Liver (tissue), 9 donors: ENCODE data around the gene TP53I3. TPM values are rescaled to one million over a fixed set of nuclear protein-coding genes. Genes with fewer than 3 reads are reported as not detected.

Experiments
- DNase-seq: peaks from one replicate; pipeline ENCODE4 v3.0.0-alpha.2; 2017; ENCODE audit warnings: low spot score
- H3K27ac ChIP-seq, 2 donors: one replicate each; pipeline ENCODE4 v1.7.0; 2013; ENCODE audit warnings: inconsistent platforms in 2 of 2, low read length in 2 of 2, control low read depth in 1 of 2, low read depth in 1 of 2, mild to moderate bottlenecking in 1 of 2
- H3K27me3 ChIP-seq, 4 donors: one replicate each; pipeline versions ENCODE4 v1.6.1 to v1.7.0; 2013; ENCODE audit warnings: low read length in 3 of 4, inconsistent platforms in 1 of 4, mild to moderate bottlenecking in 1 of 4, moderate library complexity in 1 of 4; ENCODE audit not compliant: control insufficient read depth in 4 of 4, insufficient read depth in 4 of 4
- H3K36me3 ChIP-seq, 4 donors: one replicate each; pipeline versions ENCODE4 v1.6.1 to v1.7.0; 2013; ENCODE audit warnings: low read length in 3 of 4, mild to moderate bottlenecking in 3 of 4, low read depth in 1 of 4, moderate library complexity in 1 of 4; ENCODE audit not compliant: control insufficient read depth in 4 of 4, insufficient read depth in 3 of 4
- H3K4me1 ChIP-seq, 4 donors: one replicate each; pipeline versions ENCODE4 v1.6.1 to v1.7.0; 2013; ENCODE audit warnings: low read length in 3 of 4, mild to moderate bottlenecking in 3 of 4, moderate library complexity in 1 of 4; ENCODE audit not compliant: control insufficient read depth in 4 of 4, insufficient read depth in 4 of 4
- H3K4me3 ChIP-seq, 3 donors: one replicate each; pipeline versions ENCODE4 v1.6.1 to v1.7.0; 2013; ENCODE audit warnings: low read length in 3 of 3, control low read depth in 1 of 3, low read depth in 1 of 3, mild to moderate bottlenecking in 1 of 3
- H3K9ac ChIP-seq, 2 donors: one replicate each; pipeline ENCODE4 v1.7.0; 2013; ENCODE audit warnings: low read length in 2 of 2, mild to moderate bottlenecking in 2 of 2, moderate library complexity in 2 of 2, control low read depth in 1 of 2, low read depth in 1 of 2
- H3K9me3 ChIP-seq, 4 donors: one replicate each; pipeline versions ENCODE4 v1.6.1 to v1.7.0; 2013; ENCODE audit warnings: low read length in 3 of 4; ENCODE audit not compliant: control insufficient read depth in 4 of 4
- EGR1 ChIP-seq, 2 donors: IDR thresholded peaks; 2 replicates each; pipeline ENCODE4 v1.6.1; 2016 to 2018; ENCODE audit warnings: antibody characterized with exemption in 2 of 2, low read depth in 2 of 2
- FOXA2 ChIP-seq: IDR thresholded peaks from 2 replicates; pipeline ENCODE4 v1.6.1; 2016; ENCODE audit warnings: antibody characterized with exemption
- GABPA ChIP-seq, 2 donors: IDR thresholded peaks in 1 of 2; conservative IDR thresholded peaks in 1 of 2; 2 replicates each; pipeline ENCODE4 v1.6.1; 2016; ENCODE audit warnings: antibody characterized with exemption in 2 of 2, mild to moderate bottlenecking in 1 of 2, moderate library complexity in 1 of 2
- HNF4A ChIP-seq, 2 donors: conservative IDR thresholded peaks; 2 replicates each; pipeline ENCODE4 v1.6.1; 2016; ENCODE audit warnings: antibody characterized with exemption in 2 of 2, mild to moderate bottlenecking in 2 of 2
- HNF4G ChIP-seq: IDR thresholded peaks from 2 replicates; pipeline ENCODE4 v1.6.1; 2016; ENCODE audit warnings: antibody characterized with exemption
- JUND ChIP-seq, 2 donors: IDR thresholded peaks; 2 replicates each; pipeline ENCODE4 v1.6.1; 2016; ENCODE audit warnings: antibody characterized with exemption in 2 of 2
- NR2F2 ChIP-seq: IDR thresholded peaks from 2 replicates; pipeline ENCODE4 v1.6.1; 2016; ENCODE audit warnings: antibody characterized with exemption
- RAD21 ChIP-seq, 2 donors: IDR thresholded peaks; 2 replicates each; pipeline ENCODE4 v1.6.1; 2016; ENCODE audit warnings: antibody characterized with exemption in 2 of 2, mild to moderate bottlenecking in 2 of 2
- RXRA ChIP-seq, 2 donors: IDR thresholded peaks; 2 replicates each; pipeline ENCODE4 v1.6.1; 2017 to 2018; ENCODE audit warnings: antibody characterized with exemption in 2 of 2, mild to moderate bottlenecking in 1 of 2
- SP1 ChIP-seq: IDR thresholded peaks from 2 replicates; pipeline ENCODE4 v1.6.1; 2018; ENCODE audit warnings: antibody characterized with exemption, mild to moderate bottlenecking
- YY1 ChIP-seq: IDR thresholded peaks from 2 replicates; pipeline ENCODE4 v1.6.1; 2016; ENCODE audit warnings: antibody characterized with exemption, mild to moderate bottlenecking
- WGBS: extraction: QIAGEN DNeasy Blood & Tissue Kit; methylation state at CpG from one replicate; pipeline ENCODE4 v1.1.7; 2013; 5-methylcytosine and 5-hydroxymethylcytosine counted together
- polyA plus RNA-seq, 2 donors: library from polyadenylated mRNA; stranded (reverse) in 1 of 2; unstranded in 1 of 2; fragments of 200-250 nt in 1 of 2; fragments of >200 nt in 1 of 2; fragmentation: Nextera tagmentation in 1 of 2; extraction: Ambion mirVana in 1 of 2; gene quantifications; one replicate each; pipeline versions ENCODE4 v1.2.1 to v1.2.3, GENCODE V29; 2013 to 2015
- total RNA-seq, 2 donors: library from RNA; depleted of rRNA; stranded (reverse); fragments of >200 nt; gene quantifications; one replicate each; pipeline ENCODE4 v1.2.3, GENCODE V29; 2014
- TF ChIP-seq, protein P1 (sequence below): fragments of 150-350 bp; IDR thresholded peaks from 2 replicates; pipeline ENCODE4 v1.5.1; 2017; ENCODE audit warnings: improper control_type of control experiment, low read depth, low read length; ENCODE audit not compliant: missing input control
- TF ChIP-seq, protein P2 (sequence below): IDR thresholded peaks from 2 replicates; pipeline ENCODE4 v1.6.1; 2016; ENCODE audit warnings: antibody characterized with exemption
- TF ChIP-seq, protein P3 (sequence below): IDR thresholded peaks from 2 replicates; pipeline ENCODE4 v1.6.1; 2016; ENCODE audit warnings: antibody characterized with exemption, mild to moderate bottlenecking
- TF ChIP-seq, protein P4 (sequence below): IDR thresholded peaks from 2 replicates; pipeline ENCODE4 v1.6.1; 2016; ENCODE audit warnings: antibody characterized with exemption
- donor health status: healthy.
- donor health status: healthy.
- donor health status: healthy.
- donor health status: healthy.
- donor health status: healthy.

Gene TP53I3
- total and polyA plus RNA-seq, 4 donors, result 6.6 to 19.5 (median 10.7) TPM

DNA sequence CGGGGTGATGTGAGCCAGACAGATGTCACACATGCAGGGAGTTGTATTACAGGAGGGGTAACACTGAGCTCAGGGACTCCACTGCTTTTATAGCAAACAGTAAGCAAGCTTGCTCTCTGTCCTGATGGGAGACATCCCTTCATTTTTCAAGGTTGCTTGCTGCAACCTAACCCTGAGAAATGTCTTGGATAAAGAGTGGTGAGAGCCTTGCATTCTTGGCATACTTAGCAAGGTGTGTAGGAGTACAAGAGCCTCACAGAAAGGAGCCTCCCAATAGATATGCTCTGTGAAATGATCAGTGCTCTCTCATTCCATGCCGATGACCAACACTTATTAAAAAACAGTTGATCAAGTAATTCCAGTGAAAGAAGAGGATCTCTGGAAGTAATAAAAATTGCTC lies 30.4 kb upstream of the TP53I3 start:
- Histone ChIP-seq H3K4me3 (no peak overlapping the region), H3K27ac (no peak overlapping the region), H3K9ac (no peak overlapping the region), H3K4me1 (no peaks in the 10 kb centered on the region), H3K27me3 (no peaks in the 10 kb centered on the region), H3K9me3 (no peaks in the 10 kb centered on the region), H3K36me3 (no peaks in the 10 kb centered on the region)
- TF ChIP-seq, protein P1, sequence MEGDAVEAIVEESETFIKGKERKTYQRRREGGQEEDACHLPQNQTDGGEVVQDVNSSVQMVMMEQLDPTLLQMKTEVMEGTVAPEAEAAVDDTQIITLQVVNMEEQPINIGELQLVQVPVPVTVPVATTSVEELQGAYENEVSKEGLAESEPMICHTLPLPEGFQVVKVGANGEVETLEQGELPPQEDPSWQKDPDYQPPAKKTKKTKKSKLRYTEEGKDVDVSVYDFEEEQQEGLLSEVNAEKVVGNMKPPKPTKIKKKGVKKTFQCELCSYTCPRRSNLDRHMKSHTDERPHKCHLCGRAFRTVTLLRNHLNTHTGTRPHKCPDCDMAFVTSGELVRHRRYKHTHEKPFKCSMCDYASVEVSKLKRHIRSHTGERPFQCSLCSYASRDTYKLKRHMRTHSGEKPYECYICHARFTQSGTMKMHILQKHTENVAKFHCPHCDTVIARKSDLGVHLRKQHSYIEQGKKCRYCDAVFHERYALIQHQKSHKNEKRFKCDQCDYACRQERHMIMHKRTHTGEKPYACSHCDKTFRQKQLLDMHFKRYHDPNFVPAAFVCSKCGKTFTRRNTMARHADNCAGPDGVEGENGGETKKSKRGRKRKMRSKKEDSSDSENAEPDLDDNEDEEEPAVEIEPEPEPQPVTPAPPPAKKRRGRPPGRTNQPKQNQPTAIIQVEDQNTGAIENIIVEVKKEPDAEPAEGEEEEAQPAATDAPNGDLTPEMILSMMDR, result no peak
- no peak for TF ChIP-seq SP1
- TF ChIP-seq EGR1 (IDR thresholded peaks at IDR 0.05; ENCODE audit: low read depth in 2 of 2), result no peak
- no peak for TF ChIP-seq FOXA2
- TF ChIP-seq, protein P2, sequence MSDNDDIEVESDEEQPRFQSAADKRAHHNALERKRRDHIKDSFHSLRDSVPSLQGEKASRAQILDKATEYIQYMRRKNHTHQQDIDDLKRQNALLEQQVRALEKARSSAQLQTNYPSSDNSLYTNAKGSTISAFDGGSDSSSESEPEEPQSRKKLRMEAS, result no peak
- TF ChIP-seq, protein P3, sequence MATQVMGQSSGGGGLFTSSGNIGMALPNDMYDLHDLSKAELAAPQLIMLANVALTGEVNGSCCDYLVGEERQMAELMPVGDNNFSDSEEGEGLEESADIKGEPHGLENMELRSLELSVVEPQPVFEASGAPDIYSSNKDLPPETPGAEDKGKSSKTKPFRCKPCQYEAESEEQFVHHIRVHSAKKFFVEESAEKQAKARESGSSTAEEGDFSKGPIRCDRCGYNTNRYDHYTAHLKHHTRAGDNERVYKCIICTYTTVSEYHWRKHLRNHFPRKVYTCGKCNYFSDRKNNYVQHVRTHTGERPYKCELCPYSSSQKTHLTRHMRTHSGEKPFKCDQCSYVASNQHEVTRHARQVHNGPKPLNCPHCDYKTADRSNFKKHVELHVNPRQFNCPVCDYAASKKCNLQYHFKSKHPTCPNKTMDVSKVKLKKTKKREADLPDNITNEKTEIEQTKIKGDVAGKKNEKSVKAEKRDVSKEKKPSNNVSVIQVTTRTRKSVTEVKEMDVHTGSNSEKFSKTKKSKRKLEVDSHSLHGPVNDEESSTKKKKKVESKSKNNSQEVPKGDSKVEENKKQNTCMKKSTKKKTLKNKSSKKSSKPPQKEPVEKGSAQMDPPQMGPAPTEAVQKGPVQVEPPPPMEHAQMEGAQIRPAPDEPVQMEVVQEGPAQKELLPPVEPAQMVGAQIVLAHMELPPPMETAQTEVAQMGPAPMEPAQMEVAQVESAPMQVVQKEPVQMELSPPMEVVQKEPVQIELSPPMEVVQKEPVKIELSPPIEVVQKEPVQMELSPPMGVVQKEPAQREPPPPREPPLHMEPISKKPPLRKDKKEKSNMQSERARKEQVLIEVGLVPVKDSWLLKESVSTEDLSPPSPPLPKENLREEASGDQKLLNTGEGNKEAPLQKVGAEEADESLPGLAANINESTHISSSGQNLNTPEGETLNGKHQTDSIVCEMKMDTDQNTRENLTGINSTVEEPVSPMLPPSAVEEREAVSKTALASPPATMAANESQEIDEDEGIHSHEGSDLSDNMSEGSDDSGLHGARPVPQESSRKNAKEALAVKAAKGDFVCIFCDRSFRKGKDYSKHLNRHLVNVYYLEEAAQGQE, result no peak
- DNase-seq, result no peak
- WGBS, result 48% methylated on average over 2 of the region's 2 CpGs

DNA sequence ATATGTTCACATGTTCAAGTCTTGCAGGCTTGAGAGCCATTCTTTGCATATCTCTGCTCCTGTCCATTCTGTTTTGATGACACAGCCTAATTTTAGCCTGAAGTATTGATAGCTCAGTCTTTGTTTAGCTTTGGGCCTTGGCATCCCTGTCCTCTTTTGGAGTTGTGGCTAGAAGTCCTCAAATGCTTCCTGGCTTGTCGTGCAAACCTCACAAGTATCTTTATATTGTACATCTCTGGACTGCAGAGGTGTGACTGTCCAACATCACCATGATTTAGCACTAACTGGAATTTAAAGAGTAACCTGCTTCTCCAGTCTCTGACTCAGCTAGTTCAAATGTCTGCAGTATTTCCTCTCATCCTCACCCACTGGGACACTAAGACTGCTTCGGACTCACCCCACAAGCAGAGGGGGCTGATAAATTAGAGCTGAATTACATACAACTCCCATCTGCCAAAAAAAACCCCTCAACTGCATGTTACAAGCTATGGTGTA lies 26.8 kb upstream of the TP53I3 start:
- H3K27ac ChIP-seq, result no peak overlapping the region
- no peak overlapping the region for H3K4me3 ChIP-seq
- H3K27me3 ChIP-seq, result no peaks in the 10 kb centered on the region
- H3K36me3 ChIP-seq, result no peaks in the 10 kb centered on the region
- no peaks in the 10 kb centered on the region for H3K4me1 ChIP-seq
- H3K9ac ChIP-seq, result no peak overlapping the region
- TF ChIP-seq, protein P4, sequence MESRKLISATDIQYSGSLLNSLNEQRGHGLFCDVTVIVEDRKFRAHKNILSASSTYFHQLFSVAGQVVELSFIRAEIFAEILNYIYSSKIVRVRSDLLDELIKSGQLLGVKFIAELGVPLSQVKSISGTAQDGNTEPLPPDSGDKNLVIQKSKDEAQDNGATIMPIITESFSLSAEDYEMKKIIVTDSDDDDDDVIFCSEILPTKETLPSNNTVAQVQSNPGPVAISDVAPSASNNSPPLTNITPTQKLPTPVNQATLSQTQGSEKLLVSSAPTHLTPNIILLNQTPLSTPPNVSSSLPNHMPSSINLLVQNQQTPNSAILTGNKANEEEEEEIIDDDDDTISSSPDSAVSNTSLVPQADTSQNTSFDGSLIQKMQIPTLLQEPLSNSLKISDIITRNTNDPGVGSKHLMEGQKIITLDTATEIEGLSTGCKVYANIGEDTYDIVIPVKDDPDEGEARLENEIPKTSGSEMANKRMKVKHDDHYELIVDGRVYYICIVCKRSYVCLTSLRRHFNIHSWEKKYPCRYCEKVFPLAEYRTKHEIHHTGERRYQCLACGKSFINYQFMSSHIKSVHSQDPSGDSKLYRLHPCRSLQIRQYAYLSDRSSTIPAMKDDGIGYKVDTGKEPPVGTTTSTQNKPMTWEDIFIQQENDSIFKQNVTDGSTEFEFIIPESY, result no peak
- no peak for TF ChIP-seq YY1
- TF ChIP-seq RAD21 (IDR thresholded peaks at IDR 0.05), result no peak
- TF ChIP-seq JUND (IDR thresholded peaks at IDR 0.05), result no peak
- TF ChIP-seq RXRA (IDR thresholded peaks at IDR 0.05), result no peak
- no peak for TF ChIP-seq SP1
- TF ChIP-seq, protein P2, result no peak
- TF ChIP-seq NR2F2, result no peak
- no peak for TF ChIP-seq FOXA2
- no peak for TF ChIP-seq GABPA (IDR thresholded peaks at IDR 0.05 in 1 of 2, conservative IDR thresholded peaks at IDR 0.05 in 1 of 2)
- TF ChIP-seq, protein P1, result no peak
- TF ChIP-seq, protein P3, result no peak
- TF ChIP-seq HNF4A (conservative IDR thresholded peaks at IDR 0.05), result no peak
- no peak for TF ChIP-seq HNF4G
- no peaks in the 10 kb centered on the region for H3K9me3 ChIP-seq
- WGBS, result 82% methylated on average over 2 of the region's 2 CpGs
- no peak for DNase-seq
